HepG2 (cell line): ENCODE measurements around the gene CECR2. TPM values are rescaled to one million over a fixed set of nuclear protein-coding genes. Genes with fewer than 3 reads are reported as not detected.

Source experiments
- EED ChIP-seq: sonication (generic); formaldehyde crosslinking; IDR thresholded peaks from 2 replicates; pipeline ENCODE4 v1.5.0; 2020; ENCODE audit warnings: mild to moderate bottlenecking, missing genetic modification reagents
- ERF ChIP-seq: IDR thresholded peaks from 2 replicates; pipeline ENCODE4 v1.6.1; 2018; ENCODE audit warnings: missing biosample characterization, missing genetic modification reagents
- GATAD2A ChIP-seq: IDR thresholded peaks from 2 replicates; pipeline ENCODE4 v1.6.1; 2016
- ZNF557 ChIP-seq: sonication (generic); formaldehyde crosslinking; IDR thresholded peaks from 2 replicates; pipeline ENCODE4 v1.4.0; 2020; ENCODE audit warnings: missing genetic modification reagents
- ZNF558 ChIP-seq: sonication (generic); formaldehyde crosslinking; IDR thresholded peaks from 2 replicates; pipeline ENCODE4 v1.9.0; 2022; ENCODE audit warnings: mild to moderate bottlenecking, missing genetic modification reagents, borderline replicate concordance
- ZNF644 ChIP-seq: IDR thresholded peaks from 2 replicates; pipeline ENCODE4 v1.6.1; 2016; ENCODE audit warnings: low read depth
- ZSCAN20 ChIP-seq: sonication (generic); formaldehyde crosslinking; IDR thresholded peaks from 2 replicates; pipeline ENCODE4 v1.4.0; 2020; ENCODE audit warnings: missing genetic modification reagents, mild to moderate bottlenecking, borderline replicate concordance
- polyA plus RNA-seq, 8 experiments: library from polyadenylated mRNA; depleted of rRNA in 3 of 8; stranded (reverse) in 7 of 8; unstranded in 1 of 8; fragments of >200 nt; fragmentation: Illumina TruSeq in 4 of 8; extraction: Trizol in 4 of 8; gene quantifications; 2 replicates each; pipeline versions ENCODE4 v1.2.1 to v1.2.3, GENCODE V29; 2011 to 2016; ENCODE audit warnings: low read depth in 4 of 8, missing spikeins in 1 of 8, mixed read lengths in 1 of 8; ENCODE audit not compliant: insufficient read depth in 1 of 8
- total RNA-seq, 5 experiments: library from RNA; depleted of rRNA; stranded (reverse); fragments of >200 nt; fragmentation: Illumina TruSeq; extraction: Trizol; gene quantifications; 2 replicates each; pipeline ENCODE4 v1.2.3, GENCODE V29; 2016; ENCODE audit warnings: low read depth in 1 of 5
- TF ChIP-seq, protein P1 (sequence below), 2 experiments: sonication (generic) in 1 of 2; formaldehyde crosslinking in 1 of 2; IDR thresholded peaks; 2 replicates each; pipeline versions ENCODE4 v1.6.1 to v1.9.0; 2014 to 2022; ENCODE audit warnings: antibody characterized with exemption in 1 of 2, borderline replicate concordance in 1 of 2, inconsistent platforms in 1 of 2, low read depth in 1 of 2, missing genetic modification reagents in 1 of 2
- TF ChIP-seq, protein P2 (sequence below): sonication (generic); formaldehyde crosslinking; conservative IDR thresholded peaks from 2 replicates; pipeline ENCODE4 v1.8.0; 2022; ENCODE audit warnings: low read depth, missing genetic modification reagents
- TF ChIP-seq, protein P3 (sequence below): sonication (generic); formaldehyde crosslinking; IDR thresholded peaks from 2 replicates; pipeline ENCODE4 v1.4.0; 2020; ENCODE audit warnings: mild to moderate bottlenecking, missing genetic modification reagents

CECR2 gene
- total and polyA plus RNA-seq, 2 of the 13 experiments (the other 11 are each of a cell fraction or from before 2014, with no cell fraction given) = not detected

DNA sequence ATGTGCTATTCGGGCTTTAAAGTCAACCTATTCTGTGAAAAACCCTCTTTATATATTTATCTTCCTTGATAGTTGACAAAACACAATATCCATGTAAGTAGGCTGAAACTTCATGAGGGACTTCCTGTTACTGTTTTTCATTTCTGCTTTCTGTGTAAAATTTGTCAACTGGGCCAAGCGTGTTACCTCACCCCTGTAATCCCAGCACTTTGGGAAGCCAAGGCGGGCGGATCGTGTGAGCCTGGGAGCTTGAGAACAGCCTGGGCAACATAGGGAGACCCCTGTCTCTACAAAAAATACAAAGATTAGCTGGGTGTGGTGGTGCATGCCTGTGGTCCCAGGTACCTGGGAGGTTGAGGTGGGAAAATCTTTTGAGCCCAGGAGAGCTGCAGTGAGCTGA lies 127.6 kb downstream of the CECR2 start (continued):
- TF ChIP-seq, protein P1, sequence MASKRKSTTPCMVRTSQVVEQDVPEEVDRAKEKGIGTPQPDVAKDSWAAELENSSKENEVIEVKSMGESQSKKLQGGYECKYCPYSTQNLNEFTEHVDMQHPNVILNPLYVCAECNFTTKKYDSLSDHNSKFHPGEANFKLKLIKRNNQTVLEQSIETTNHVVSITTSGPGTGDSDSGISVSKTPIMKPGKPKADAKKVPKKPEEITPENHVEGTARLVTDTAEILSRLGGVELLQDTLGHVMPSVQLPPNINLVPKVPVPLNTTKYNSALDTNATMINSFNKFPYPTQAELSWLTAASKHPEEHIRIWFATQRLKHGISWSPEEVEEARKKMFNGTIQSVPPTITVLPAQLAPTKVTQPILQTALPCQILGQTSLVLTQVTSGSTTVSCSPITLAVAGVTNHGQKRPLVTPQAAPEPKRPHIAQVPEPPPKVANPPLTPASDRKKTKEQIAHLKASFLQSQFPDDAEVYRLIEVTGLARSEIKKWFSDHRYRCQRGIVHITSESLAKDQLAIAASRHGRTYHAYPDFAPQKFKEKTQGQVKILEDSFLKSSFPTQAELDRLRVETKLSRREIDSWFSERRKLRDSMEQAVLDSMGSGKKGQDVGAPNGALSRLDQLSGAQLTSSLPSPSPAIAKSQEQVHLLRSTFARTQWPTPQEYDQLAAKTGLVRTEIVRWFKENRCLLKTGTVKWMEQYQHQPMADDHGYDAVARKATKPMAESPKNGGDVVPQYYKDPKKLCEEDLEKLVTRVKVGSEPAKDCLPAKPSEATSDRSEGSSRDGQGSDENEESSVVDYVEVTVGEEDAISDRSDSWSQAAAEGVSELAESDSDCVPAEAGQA (IDR thresholded peaks at IDR 0.05; ENCODE audit: low read depth) = no peak
- TF ChIP-seq, protein P1 (CRISPR knock-in tag; IDR thresholded peaks at IDR 0.05; ENCODE audit: borderline replicate concordance) = no peak
- TF ChIP-seq, protein P2, sequence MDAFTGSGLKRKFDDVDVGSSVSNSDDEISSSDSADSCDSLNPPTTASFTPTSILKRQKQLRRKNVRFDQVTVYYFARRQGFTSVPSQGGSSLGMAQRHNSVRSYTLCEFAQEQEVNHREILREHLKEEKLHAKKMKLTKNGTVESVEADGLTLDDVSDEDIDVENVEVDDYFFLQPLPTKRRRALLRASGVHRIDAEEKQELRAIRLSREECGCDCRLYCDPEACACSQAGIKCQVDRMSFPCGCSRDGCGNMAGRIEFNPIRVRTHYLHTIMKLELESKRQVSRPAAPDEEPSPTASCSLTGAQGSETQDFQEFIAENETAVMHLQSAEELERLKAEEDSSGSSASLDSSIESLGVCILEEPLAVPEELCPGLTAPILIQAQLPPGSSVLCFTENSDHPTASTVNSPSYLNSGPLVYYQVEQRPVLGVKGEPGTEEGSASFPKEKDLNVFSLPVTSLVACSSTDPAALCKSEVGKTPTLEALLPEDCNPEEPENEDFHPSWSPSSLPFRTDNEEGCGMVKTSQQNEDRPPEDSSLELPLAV = no peak
- no peak for TF ChIP-seq ZNF644 (CRISPR knock-in tag)
- TF ChIP-seq ERF (CRISPR knock-in tag) = no peak
- TF ChIP-seq EED (CRISPR knock-in tag) = no peak
- TF ChIP-seq, protein P3, sequence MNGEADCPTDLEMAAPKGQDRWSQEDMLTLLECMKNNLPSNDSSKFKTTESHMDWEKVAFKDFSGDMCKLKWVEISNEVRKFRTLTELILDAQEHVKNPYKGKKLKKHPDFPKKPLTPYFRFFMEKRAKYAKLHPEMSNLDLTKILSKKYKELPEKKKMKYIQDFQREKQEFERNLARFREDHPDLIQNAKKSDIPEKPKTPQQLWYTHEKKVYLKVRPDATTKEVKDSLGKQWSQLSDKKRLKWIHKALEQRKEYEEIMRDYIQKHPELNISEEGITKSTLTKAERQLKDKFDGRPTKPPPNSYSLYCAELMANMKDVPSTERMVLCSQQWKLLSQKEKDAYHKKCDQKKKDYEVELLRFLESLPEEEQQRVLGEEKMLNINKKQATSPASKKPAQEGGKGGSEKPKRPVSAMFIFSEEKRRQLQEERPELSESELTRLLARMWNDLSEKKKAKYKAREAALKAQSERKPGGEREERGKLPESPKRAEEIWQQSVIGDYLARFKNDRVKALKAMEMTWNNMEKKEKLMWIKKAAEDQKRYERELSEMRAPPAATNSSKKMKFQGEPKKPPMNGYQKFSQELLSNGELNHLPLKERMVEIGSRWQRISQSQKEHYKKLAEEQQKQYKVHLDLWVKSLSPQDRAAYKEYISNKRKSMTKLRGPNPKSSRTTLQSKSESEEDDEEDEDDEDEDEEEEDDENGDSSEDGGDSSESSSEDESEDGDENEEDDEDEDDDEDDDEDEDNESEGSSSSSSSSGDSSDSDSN (CRISPR knock-in tag) = no peak
- TF ChIP-seq ZNF557 (CRISPR knock-in tag) = no peak
- TF ChIP-seq ZNF558 = no peak
- no peak for TF ChIP-seq GATAD2A (CRISPR knock-in tag)
- TF ChIP-seq ZSCAN20 = no peak
